Adrenal gland (tissue), 5 donors: ENCODE measurements around the gene TIRAP.

Experiments used
- CTCF ChIP-seq, 6 experiments: fragments of 450-650 bp in 4 of 6; fragments of 200-600 bp in 2 of 6; sonication (generic) in 1 of 6; IDR thresholded peaks; 1 replicate in 5 of 6; 2 replicates in 1 of 6; pipeline versions ENCODE4 v1.5.1 to v1.8.0; 2016 to 2021; ENCODE audit warnings: antibody characterized with exemption in 6 of 6, mild to moderate bottlenecking in 2 of 6, moderate library complexity in 1 of 6
- POLR2A ChIP-seq, 2 donors: fragments of 450-650 bp; IDR thresholded peaks; one replicate each; pipeline ENCODE4 v1.6.1; 2017; ENCODE audit warnings: antibody characterized with exemption in 2 of 2, mild to moderate bottlenecking in 2 of 2, moderate library complexity in 1 of 2
- donor health status: DM: no; HTN: no; CAD: no.

GRCh38 chr11:126277780-126278179, 5.1 kb upstream of the TIRAP start:
- no peak for TF ChIP-seq POLR2A (IDR thresholded peaks at IDR 0.05)
- TF ChIP-seq CTCF (IDR thresholded peaks at IDR 0.05): no peak
